NT2/D1 (cell line): ENCODE results near the gene KDM8.

Source experiments
- SUZ12 ChIP-seq: IDR thresholded peaks from 2 replicates; pipeline ENCODE4 v1.6.1; 2011; ENCODE audit not compliant: insufficient read length, insufficient read depth; ENCODE audit errors: extremely low read depth
- YY1 ChIP-seq: IDR thresholded peaks from 2 replicates; pipeline ENCODE4 v1.6.1; 2011; ENCODE audit not compliant: insufficient read length, insufficient read depth

GRCh38 chr16:27175888-27176287 is 27.4 kb upstream of the KDM8 start:
- TF ChIP-seq SUZ12, result no peak
- TF ChIP-seq YY1, result no peak
